Hippocampal formation (tissue), 2 donors: Measurements from ENCODE around the gene DHRS2.
"Not testable (repeated sequence)": the region's sequence is repeated elsewhere in the genome, so short reads cannot be mapped to it uniquely, and the experiment has no call there.

Experiments
- DNase-seq, 2 donors: peaks; one replicate each; lab custom pipeline; 2025; lab: John Stamatoyannopoulos, UW

DHRS2 gene

GRCh38 chr14:23633160-23633701, 2.9 kb upstream of the DHRS2 start:
- no peak for DNase-seq

GRCh38 chr14:23634698-23635412, 1.3 kb upstream of the DHRS2 start:
- not testable (repeated sequence) for DNase-seq

GRCh38 chr14:23637312-23637654, 1.1 kb downstream of the DHRS2 start:
- DNase-seq, result not testable (repeated sequence)

GRCh38 chr14:23637655-23638413, 1.7 kb downstream of the DHRS2 start:
- not testable (repeated sequence) for DNase-seq

GRCh38 chr14:23638414-23639047, 2.4 kb downstream of the DHRS2 start:
- no peak for DNase-seq

- no peak for DNase-seq
Measured at GRCh38 chr14:23639048-23639890, 3.1 kb downstream of the DHRS2 start.

GRCh38 chr14:23639891-23640523, 3.8 kb downstream of the DHRS2 start:
- no peak for DNase-seq

GRCh38 chr14:23640524-23641141, 4.5 kb downstream of the DHRS2 start:
- DNase-seq, result no peak

- no peak for DNase-seq
Measured at GRCh38 chr14:23641180-23641914, 5.2 kb downstream of the DHRS2 start.

- DNase-seq, result no peak
Measured at GRCh38 chr14:23641915-23642588, 5.9 kb downstream of the DHRS2 start.

GRCh38 chr14:23643533-23644194, 7.5 kb downstream of the DHRS2 start:
- no peak for DNase-seq

GRCh38 chr14:23644195-23644918, 8.2 kb downstream of the DHRS2 start:
- DNase-seq, result no peak

- no peak for DNase-seq
Measured at GRCh38 chr14:23644919-23645336, 8.8 kb downstream of the DHRS2 start.

GRCh38 chr14:23645504-23645811, 9.3 kb downstream of the DHRS2 start:
- DNase-seq, result no peak

GRCh38 chr14:23645812-23646647, 9.9 kb downstream of the DHRS2 start:
- no peak for DNase-seq

GRCh38 chr14:23646648-23647549, 10.7 kb downstream of the DHRS2 start:
- no peak for DNase-seq

- no peak for DNase-seq
Measured at GRCh38 chr14:23647619-23648018, 11.5 kb downstream of the DHRS2 start.
